ENCODE data around the gene TEN1.

The TEN1 gene

DNA sequence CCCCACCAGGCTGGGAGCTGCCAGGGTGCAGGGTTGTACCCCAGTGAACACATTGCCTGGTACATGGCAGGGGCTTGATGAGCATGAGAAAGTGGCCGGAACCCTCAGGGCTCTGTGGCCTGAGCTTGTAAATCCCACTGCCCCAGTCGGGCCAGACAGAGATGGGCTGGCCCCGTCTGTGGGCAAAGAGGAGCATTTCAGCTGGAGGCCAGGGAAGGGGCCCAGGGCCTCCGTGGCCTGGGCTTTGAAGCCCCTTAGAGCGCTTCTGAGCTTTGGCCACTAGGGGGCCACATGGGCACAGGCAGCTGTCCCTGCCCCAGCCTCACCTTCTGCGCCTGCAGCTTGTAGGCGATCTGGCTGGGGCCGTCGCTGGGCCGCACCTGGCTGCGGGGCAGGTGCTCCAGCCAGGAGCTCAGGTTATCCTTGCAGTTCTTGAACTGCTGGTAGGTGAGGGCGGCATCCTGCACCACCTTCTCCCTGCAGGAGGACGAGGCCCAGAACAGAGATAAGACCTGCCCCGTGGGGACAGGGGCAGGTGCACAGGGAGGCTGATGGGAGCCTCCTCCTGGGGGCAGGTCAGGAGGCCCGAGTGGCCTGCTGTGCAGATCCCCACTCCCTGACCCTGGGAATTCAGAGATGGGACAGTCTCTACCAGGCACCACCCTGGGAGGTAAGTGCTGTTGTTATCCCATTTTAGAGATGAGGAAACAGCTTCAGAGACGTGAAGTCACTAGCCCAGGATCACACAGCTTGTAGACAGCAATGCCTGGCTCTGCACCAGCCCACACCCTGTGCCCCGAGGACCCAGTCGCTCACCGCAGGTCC, 35.3 kb downstream of the TEN1 start:
- TF ChIP-seq, protein P1, sequence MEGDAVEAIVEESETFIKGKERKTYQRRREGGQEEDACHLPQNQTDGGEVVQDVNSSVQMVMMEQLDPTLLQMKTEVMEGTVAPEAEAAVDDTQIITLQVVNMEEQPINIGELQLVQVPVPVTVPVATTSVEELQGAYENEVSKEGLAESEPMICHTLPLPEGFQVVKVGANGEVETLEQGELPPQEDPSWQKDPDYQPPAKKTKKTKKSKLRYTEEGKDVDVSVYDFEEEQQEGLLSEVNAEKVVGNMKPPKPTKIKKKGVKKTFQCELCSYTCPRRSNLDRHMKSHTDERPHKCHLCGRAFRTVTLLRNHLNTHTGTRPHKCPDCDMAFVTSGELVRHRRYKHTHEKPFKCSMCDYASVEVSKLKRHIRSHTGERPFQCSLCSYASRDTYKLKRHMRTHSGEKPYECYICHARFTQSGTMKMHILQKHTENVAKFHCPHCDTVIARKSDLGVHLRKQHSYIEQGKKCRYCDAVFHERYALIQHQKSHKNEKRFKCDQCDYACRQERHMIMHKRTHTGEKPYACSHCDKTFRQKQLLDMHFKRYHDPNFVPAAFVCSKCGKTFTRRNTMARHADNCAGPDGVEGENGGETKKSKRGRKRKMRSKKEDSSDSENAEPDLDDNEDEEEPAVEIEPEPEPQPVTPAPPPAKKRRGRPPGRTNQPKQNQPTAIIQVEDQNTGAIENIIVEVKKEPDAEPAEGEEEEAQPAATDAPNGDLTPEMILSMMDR (IDR thresholded peaks at IDR 0.05; ENCODE audit: insufficient read depth, missing control alignments) = peak; percentile 98
- DNase-seq (ENCODE audit: insufficient read length, low spot score) (peak; percentile 96), FAIRE-seq (no peak)

DNA sequence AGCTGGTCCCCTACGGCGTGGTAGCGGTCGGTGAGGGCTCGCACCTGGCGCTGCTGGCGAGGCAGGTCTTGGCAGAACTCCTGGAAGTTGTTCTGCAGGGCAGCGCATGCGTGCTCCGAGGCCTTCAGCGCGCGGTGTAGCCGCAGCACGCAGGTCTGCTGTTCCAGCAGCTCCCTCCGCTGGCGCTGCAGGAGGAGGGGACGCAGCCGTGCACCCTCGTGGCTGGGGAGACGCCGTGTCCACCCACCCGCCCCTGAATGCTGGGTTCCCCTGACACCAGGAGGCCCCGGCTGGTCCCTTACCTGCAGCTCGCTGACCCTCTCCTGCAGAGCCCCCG, 35.9 kb downstream of the TEN1 start:
- DNase-seq (ENCODE audit: insufficient read length, low spot score) = no peak
- TF ChIP-seq, protein P1 (IDR thresholded peaks at IDR 0.05; ENCODE audit: insufficient read depth, missing control alignments) = no peak
- FAIRE-seq = no peak

DNA sequence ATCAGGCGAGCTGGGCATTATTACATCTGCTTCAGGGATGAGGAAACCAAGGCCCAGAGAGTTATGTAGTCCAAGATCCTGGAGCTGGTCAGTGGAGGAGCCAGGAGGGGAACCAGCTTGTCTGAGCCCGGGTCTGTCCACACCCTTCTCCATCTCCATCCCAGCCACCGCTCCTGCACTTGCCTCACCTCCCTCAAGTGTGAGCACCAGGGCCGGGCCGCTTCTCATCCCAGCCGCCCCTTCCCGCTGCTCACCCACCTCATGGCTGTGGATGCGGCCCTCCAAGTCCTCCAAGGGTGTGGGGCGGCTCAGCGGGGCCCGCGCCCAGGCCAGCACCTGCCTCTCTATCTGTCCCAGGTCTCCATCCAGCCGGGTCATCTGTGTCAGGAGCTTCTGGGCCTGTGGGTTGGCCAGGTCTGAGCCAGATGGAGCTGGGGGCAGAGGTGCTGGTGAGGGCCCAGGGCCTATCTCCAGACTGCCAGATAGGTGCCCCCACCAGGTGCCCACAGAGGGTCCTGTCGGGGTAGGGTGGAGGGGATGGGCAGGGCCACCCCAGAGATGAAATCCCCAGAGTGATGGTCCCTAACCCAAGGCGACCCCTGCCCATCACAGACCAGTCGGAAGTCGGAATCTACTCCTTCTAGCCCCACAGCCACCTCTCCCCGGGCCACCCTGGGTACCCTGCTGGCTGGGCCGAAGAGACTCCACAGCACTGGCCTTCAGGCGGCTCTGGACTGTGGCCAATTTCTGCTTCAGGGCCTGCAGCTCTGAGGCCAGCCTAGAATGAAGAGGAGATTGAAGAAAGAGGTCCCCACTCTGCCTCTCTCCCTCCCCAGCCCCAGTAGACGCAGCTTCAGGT, 38.7 kb downstream of the TEN1 start:
- TF ChIP-seq, protein P1 (IDR thresholded peaks at IDR 0.05; ENCODE audit: insufficient read depth, missing control alignments) = no peak
- no peak for DNase-seq (ENCODE audit: insufficient read length, low spot score)
- no peak for FAIRE-seq

DNA sequence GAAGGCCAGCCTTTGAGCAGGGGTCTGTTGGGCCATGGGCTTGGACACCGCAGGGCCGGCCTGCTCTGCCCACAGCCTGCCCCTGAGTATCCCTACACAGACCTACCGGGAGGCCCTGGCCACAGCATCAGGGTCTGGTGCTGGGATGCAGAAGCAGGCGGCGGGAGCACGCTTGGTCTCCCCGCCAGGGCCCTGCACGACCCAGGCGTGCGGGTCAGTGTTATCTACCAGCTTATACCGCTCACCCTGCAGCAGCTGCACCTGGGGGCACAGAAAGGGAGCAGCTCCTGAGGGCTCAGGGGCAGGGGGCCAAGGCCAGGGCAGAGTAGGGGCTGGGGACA, 39.3 kb downstream of the TEN1 start:
- DNase-seq (ENCODE audit: insufficient read length, low spot score) (no peak), FAIRE-seq (no peak)
- TF ChIP-seq, protein P1 (IDR thresholded peaks at IDR 0.05; ENCODE audit: insufficient read depth, missing control alignments) = no peak

DNA sequence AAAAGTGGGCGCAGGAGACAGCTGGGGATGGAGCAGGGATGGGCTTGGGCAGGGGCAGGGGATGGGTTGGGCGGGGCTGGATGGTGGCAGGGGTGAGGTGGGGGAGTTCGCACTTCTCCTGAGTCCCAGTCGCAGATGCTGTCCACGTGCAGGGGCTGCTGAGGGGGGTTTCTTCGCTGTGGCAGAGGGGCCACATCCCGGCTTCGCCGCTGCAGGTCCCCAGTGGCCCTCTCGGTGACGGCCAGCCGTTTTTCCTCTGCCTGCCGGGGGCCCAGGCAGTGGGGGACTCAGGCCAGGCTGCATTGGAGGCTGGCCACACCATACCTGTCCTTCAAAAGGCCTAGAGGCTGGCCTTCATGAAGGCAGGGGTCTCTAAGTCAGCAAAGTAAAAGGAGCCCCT, 39.8 kb downstream of the TEN1 start:
- DNase-seq (ENCODE audit: insufficient read length, low spot score) (no peak), FAIRE-seq (no peak)
- TF ChIP-seq, protein P1 (IDR thresholded peaks at IDR 0.05; ENCODE audit: insufficient read depth, missing control alignments) = no peak

DNA sequence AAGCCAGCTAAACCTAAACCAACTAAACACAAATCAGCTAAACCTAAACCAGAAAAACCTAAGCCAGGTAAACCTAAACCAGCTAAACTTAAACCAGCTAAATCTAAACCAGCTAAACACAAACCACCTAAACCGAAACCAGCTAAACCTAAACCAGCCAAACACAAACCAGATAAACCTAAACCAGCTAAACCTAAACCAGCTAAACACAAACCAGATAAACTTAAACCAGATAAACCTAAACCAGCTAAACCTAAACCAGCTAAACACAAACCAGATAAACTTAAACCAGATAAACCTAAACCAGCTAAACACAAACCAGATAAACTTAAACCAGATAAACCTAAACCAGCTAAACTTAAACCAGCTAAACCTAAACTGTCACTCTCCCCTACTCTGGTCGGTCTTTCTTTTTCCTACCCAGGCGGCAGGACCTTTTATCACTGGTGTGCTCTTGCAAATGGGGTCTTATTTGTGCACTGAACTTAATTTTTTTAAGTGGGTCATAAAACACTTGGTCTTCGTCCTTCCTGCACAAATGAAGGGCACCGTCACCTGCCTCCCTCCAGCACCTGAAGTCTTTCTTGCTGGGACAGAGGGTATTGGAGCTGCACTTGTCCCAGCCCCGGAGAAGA, 40.9 kb downstream of the TEN1 start:
- TF ChIP-seq, protein P1 (IDR thresholded peaks at IDR 0.05; ENCODE audit: insufficient read depth, missing control alignments) = no peak
- FAIRE-seq = no peak
- DNase-seq (ENCODE audit: insufficient read length, low spot score) = no peak

All from D721Med (cell line).